Measurements from ENCODE around the gene FAM120AOS. TPM values are rescaled to one million over a fixed set of nuclear protein-coding genes. Genes with fewer than 3 reads are reported as not detected.
A peak's percentile ranks its signal among the peaks of the same experiment; 100 is the strongest.

FAM120AOS gene
- total RNA-seq (2022) (50.5 and 53.4 TPM in 2 replicates), Bru-seq, nascent RNA (percentile 82 among the genes with signal in this experiment), BruChase-seq, experiment 1, labeled RNA remaining after a 6-hour chase (percentile 94 among the genes with signal in this experiment), BruChase-seq, experiment 2, labeled RNA remaining after a 2-hour chase (percentile 90 among the genes with signal in this experiment)
- long read RNA-seq, full-length matches to known transcripts = 64 of 98 reads
- long read RNA-seq, partial matches to known transcripts = 2 of 98 reads
- long read RNA-seq, other reads (novel, unspliced or antisense) = 32 of 98 reads

DNA sequence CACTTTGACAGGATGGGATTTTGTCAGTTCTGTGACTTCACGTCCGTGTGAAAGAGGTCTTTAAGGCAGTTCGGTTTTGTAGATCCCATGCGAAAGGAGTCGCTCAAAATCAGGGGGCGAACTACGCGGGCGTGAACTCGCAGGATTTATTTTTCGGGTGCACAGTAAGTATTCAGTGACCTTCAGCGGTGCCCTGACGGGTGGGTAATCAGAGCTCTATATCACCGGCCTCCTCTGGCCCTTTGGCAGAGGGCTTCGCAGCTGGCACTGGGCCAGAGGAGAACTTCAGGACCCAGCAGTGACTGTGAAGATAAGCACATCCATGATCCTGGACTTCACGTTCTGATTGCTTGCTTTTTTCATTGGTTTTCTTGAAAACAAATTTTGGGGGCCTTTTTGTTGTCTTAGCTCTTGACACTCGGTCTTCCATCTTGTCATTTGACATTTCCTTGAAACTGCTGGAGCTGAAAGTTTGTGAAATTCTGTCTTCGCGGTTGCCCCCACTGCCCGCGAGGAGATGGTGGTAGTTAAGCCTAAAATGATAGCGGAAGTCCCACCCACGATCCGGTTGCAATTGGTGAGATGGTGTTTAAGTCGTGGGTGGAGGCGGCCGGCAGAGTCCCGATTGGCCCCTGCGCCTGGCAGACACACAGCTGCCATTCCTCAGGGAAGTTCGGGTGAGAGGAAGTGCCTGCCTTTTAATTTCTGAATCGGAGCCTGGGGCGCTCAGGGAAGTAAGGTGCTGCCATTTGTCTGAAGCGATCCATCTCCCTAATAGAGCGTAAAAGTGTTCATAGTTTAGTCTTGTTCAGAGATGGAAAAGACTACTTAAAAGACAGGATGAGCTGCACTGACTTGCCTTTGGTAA, at the start of gene FAM120AOS:
FAM120AOS (minus strand) TSS at position 535 of the 868 bp plus-strand sequence. CDS start 872 bp downstream, outside the sequence.
- TF ChIP-seq, protein P1, sequence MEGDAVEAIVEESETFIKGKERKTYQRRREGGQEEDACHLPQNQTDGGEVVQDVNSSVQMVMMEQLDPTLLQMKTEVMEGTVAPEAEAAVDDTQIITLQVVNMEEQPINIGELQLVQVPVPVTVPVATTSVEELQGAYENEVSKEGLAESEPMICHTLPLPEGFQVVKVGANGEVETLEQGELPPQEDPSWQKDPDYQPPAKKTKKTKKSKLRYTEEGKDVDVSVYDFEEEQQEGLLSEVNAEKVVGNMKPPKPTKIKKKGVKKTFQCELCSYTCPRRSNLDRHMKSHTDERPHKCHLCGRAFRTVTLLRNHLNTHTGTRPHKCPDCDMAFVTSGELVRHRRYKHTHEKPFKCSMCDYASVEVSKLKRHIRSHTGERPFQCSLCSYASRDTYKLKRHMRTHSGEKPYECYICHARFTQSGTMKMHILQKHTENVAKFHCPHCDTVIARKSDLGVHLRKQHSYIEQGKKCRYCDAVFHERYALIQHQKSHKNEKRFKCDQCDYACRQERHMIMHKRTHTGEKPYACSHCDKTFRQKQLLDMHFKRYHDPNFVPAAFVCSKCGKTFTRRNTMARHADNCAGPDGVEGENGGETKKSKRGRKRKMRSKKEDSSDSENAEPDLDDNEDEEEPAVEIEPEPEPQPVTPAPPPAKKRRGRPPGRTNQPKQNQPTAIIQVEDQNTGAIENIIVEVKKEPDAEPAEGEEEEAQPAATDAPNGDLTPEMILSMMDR (IDR thresholded peaks at IDR 0.05; ENCODE audit: unreplicated experiment) = no peak
- peak; percentile 85 for DNase-seq
- no peaks in the 10 kb centered on the region for H3K27me3 Mint-ChIP-seq (ENCODE audit: unreplicated experiment)
- peaks cover 24% of the 10 kb centered on the region for H3K4me1 Mint-ChIP-seq (ENCODE audit: low read depth, unreplicated experiment)
- intact Hi-C loops (cut with micrococcal nuclease; ENCODE audit: unreplicated experiment) = loop anchor here (2.0 kb wide), 1 partner anchor 14 kb away; no protein-coding TSS in a partner anchor
- CTCF ChIA-PET = interaction anchor here (0.6 to 1.5 kb wide), 4 partner anchors 12 to 778 kb away, joined by 3 to 7 read pairs (median 4); no protein-coding TSS in a partner anchor
- H3K4me3 Mint-ChIP-seq (ENCODE audit: low read depth, unreplicated experiment) = peak within 1 kb of the TSS; percentile 79
- H3K36me3 Mint-ChIP-seq (ENCODE audit: insufficient read depth, unreplicated experiment) = peaks cover 53% of the 10 kb centered on the region
- peak within 1 kb of the TSS; percentile 85 for H3K27ac Mint-ChIP-seq (ENCODE audit: unreplicated experiment)
- H3K9me3 Mint-ChIP-seq (ENCODE audit: low read depth, unreplicated experiment) = peaks cover 2% of the 10 kb centered on the region
- TSS peak; percentile 38 for BruUV-seq (replicated peaks)

DNA sequence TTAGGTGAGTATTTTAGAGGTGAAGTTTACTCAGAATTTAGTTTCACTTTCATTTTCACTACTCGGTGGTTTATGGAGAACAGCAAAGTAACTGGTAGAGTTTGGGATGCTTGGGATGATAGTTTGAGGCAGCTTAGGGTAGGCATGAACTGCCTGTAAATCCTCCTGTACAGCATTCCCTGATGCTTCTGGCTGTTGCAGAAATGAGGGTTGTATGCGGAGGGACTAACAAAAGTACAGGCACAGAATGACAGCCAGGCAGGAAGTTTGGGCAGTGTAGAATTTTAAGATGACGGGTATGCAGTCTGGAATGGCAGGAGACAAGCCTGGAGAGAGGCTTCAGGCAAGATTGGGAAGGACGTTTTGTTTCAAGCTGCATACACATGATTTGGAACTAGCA, 48.0 kb upstream of the FAM120AOS start:
- CTCF ChIA-PET = no interaction called here
- H3K4me1 Mint-ChIP-seq (ENCODE audit: low read depth, unreplicated experiment) = peaks cover 21% of the 10 kb centered on the region
- peak overlapping the region; percentile 63 for H3K4me3 Mint-ChIP-seq (ENCODE audit: low read depth, unreplicated experiment)
- TF ChIP-seq, protein P1 (IDR thresholded peaks at IDR 0.05; ENCODE audit: unreplicated experiment) = no peak
- no peaks in the 10 kb centered on the region for H3K27me3 Mint-ChIP-seq (ENCODE audit: unreplicated experiment)
- intact Hi-C loops (cut with micrococcal nuclease; ENCODE audit: unreplicated experiment) = no loop called here
- peak overlapping the region; percentile 76 for H3K27ac Mint-ChIP-seq (ENCODE audit: unreplicated experiment)
- no peak for DNase-seq
- peaks cover 27% of the 10 kb centered on the region for H3K36me3 Mint-ChIP-seq (ENCODE audit: insufficient read depth, unreplicated experiment)
- no TSS peak for BruUV-seq (replicated peaks)
- no peaks in the 10 kb centered on the region for H3K9me3 Mint-ChIP-seq (ENCODE audit: low read depth, unreplicated experiment)

DNA sequence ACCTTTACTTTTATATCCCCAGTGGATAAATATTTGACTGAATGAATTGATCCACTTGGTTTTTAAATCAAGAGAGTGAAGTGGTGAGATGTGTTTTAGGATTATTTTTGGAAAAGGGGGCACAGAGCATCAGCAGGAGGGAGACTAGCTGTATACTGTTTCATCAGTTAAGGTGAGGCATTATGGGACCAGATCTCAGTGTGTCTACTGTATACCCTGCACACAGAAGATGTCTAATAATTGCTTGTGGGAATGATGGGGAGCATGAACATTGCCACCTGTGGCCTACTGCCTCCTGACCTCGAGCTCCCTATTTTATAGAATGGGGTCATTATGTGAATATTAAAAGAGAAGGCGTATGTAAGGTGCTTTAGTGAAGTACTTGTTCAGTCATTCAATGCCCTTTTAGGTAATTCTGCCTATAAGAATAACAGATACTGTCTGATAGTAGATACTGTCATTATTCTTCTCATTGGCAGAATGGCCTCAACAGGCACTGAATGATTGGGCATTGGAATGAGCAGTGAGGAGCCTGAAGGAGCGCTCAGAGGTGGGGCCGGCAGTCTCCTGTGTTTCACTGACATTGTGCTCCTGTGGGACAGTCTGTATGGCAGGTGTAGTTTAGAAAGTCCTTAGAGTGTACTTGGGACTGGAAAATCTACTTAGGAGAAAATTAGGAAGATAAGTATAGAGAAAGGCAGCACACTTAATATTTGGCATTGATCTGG, 47.4 kb upstream of the FAM120AOS start:
- intact Hi-C loops (cut with micrococcal nuclease; ENCODE audit: unreplicated experiment) = no loop called here
- peak overlapping the region; percentile 76 for H3K27ac Mint-ChIP-seq (ENCODE audit: unreplicated experiment)
- CTCF ChIA-PET = no interaction called here
- H3K9me3 Mint-ChIP-seq (ENCODE audit: low read depth, unreplicated experiment) = no peaks in the 10 kb centered on the region
- no peaks in the 10 kb centered on the region for H3K27me3 Mint-ChIP-seq (ENCODE audit: unreplicated experiment)
- TF ChIP-seq, protein P1 (IDR thresholded peaks at IDR 0.05; ENCODE audit: unreplicated experiment) = no peak
- DNase-seq = no peak
- H3K4me1 Mint-ChIP-seq (ENCODE audit: low read depth, unreplicated experiment) = peaks cover 21% of the 10 kb centered on the region
- peak overlapping the region; percentile 63 for H3K4me3 Mint-ChIP-seq (ENCODE audit: low read depth, unreplicated experiment)
- BruUV-seq (replicated peaks) = no TSS peak
- H3K36me3 Mint-ChIP-seq (ENCODE audit: insufficient read depth, unreplicated experiment) = peaks cover 26% of the 10 kb centered on the region

- CTCF ChIA-PET = no interaction called here
- H3K4me3 Mint-ChIP-seq (ENCODE audit: low read depth, unreplicated experiment) = no peak overlapping the region
- BruUV-seq (replicated peaks) = no TSS peak
- no peaks in the 10 kb centered on the region for H3K27me3 Mint-ChIP-seq (ENCODE audit: unreplicated experiment)
- TF ChIP-seq, protein P1 (IDR thresholded peaks at IDR 0.05; ENCODE audit: unreplicated experiment) = no peak
- H3K27ac Mint-ChIP-seq (ENCODE audit: unreplicated experiment) = no peak overlapping the region
- DNase-seq = no peak
- intact Hi-C loops (cut with micrococcal nuclease; ENCODE audit: unreplicated experiment) = no loop called here
- peaks cover 22% of the 10 kb centered on the region for H3K36me3 Mint-ChIP-seq (ENCODE audit: insufficient read depth, unreplicated experiment)
- no peaks in the 10 kb centered on the region for H3K9me3 Mint-ChIP-seq (ENCODE audit: low read depth, unreplicated experiment)
- peaks cover 16% of the 10 kb centered on the region for H3K4me1 Mint-ChIP-seq (ENCODE audit: low read depth, unreplicated experiment)
These were observed 42.9 kb upstream of the FAM120AOS start for GRCh38 chr9:93496285-93496684.
